Thyroid gland (tissue), 4 donors: ENCODE measurements around the gene PRKCA.

Source experiments
- POLR2A ChIP-seq, 2 donors: fragments of 450-650 bp; IDR thresholded peaks; one replicate each; pipeline ENCODE4 v1.6.1; 2017; ENCODE audit warnings: antibody characterized with exemption in 2 of 2, mild to moderate bottlenecking in 2 of 2, moderate library complexity in 1 of 2
- TF ChIP-seq, protein P1 (sequence below), 6 experiments: fragments of 200-600 bp in 3 of 6; fragments of 450-650 bp in 3 of 6; sonication (generic) in 3 of 6; IDR thresholded peaks; one replicate each; pipeline ENCODE4 v1.5.1; 2016 to 2019; ENCODE audit warnings: antibody characterized with exemption in 6 of 6, mild to moderate bottlenecking in 2 of 6, inconsistent platforms in 1 of 6, moderate library complexity in 1 of 6

GRCh38 chr17:66364508-66364907 is 62.1 kb downstream of the PRKCA start:
- TF ChIP-seq, protein P1, sequence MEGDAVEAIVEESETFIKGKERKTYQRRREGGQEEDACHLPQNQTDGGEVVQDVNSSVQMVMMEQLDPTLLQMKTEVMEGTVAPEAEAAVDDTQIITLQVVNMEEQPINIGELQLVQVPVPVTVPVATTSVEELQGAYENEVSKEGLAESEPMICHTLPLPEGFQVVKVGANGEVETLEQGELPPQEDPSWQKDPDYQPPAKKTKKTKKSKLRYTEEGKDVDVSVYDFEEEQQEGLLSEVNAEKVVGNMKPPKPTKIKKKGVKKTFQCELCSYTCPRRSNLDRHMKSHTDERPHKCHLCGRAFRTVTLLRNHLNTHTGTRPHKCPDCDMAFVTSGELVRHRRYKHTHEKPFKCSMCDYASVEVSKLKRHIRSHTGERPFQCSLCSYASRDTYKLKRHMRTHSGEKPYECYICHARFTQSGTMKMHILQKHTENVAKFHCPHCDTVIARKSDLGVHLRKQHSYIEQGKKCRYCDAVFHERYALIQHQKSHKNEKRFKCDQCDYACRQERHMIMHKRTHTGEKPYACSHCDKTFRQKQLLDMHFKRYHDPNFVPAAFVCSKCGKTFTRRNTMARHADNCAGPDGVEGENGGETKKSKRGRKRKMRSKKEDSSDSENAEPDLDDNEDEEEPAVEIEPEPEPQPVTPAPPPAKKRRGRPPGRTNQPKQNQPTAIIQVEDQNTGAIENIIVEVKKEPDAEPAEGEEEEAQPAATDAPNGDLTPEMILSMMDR (IDR thresholded peaks at IDR 0.05): no peak
- no peak for TF ChIP-seq POLR2A (IDR thresholded peaks at IDR 0.05)
